ENCODE measurements around the gene CHMP2A. TPM values are rescaled to one million over a fixed set of nuclear protein-coding genes. Genes with fewer than 3 reads are reported as not detected.

CHMP2A gene
- total RNA-seq, 2 experiments from 2014 or later, result 72.7 to 101 TPM

- no TSS peak for BruUV-seq (replicated peaks)
- Histone ChIP-seq H3K79me2 (ENCODE audit: insufficient read depth, low read depth, low read length) (no peaks in the 10 kb centered on the region), H3K4me1 (ENCODE audit: insufficient read depth, low read length, poor library complexity, severe bottlenecking) (peaks cover 27% of the 10 kb centered on the region), H4K20me1 (ENCODE audit: insufficient read depth, low read length) (no peaks in the 10 kb centered on the region), H3K9me3 (ENCODE audit: low read length) (no peaks in the 10 kb centered on the region), H2AFZ (ENCODE audit: low read length) (peak overlapping the region; percentile 49; the same call in 1 of the 2 replicates), H3K36me3 (ENCODE audit: insufficient read depth, low read length) (peaks cover 33% of the 10 kb centered on the region; the same call in 1 of the 2 replicates), H3K27ac (ENCODE audit: low read depth, low read length, poor library complexity, severe bottlenecking) (peak overlapping the region; percentile 86), H3K4me3 (ENCODE audit: low read depth, low read length, poor library complexity, severe bottlenecking) (peak overlapping the region; percentile 76), H3K4me2 (ENCODE audit: low read length) (peak overlapping the region; percentile 89), H3K9me2 (ENCODE audit: insufficient read depth, low read length) (no peaks in the 10 kb centered on the region)
- intact Hi-C loops (cut with micrococcal nuclease; ENCODE audit: unreplicated experiment), result loop anchor here (2.0 kb wide), 1 partner anchor 57 kb away; no protein-coding TSS in a partner anchor
- POLR2A ChIA-PET, result no interaction called here
- TF ChIP-seq EZH2phosphoT487 (IDR thresholded peaks at IDR 0.05; ENCODE audit: borderline replicate concordance, low read depth, low read length), result no peak
- TF ChIP-seq CTCF (conservative IDR thresholded peaks at IDR 0.05; ENCODE audit: low read length), result no peak
- CTCF ChIA-PET (ENCODE audit: unreplicated experiment), result no interaction called here
- DNase-seq (ENCODE audit: low spot score), result no peak
Measured at GRCh38 chr19:58572026-58572817, 17.3 kb upstream of the CHMP2A start.

- Histone ChIP-seq H3K36me3 (ENCODE audit: insufficient read depth, low read length) (peaks cover 33% of the 10 kb centered on the region; the same call in 1 of the 2 replicates), H3K79me2 (ENCODE audit: insufficient read depth, low read depth, low read length) (no peaks in the 10 kb centered on the region), H3K9me3 (ENCODE audit: low read length) (no peaks in the 10 kb centered on the region), H3K9me2 (ENCODE audit: insufficient read depth, low read length) (no peaks in the 10 kb centered on the region), H3K4me2 (ENCODE audit: low read length) (peak overlapping the region; percentile 89; the same call in 1 of the 2 replicates), H2AFZ (ENCODE audit: low read length) (no peak overlapping the region), H3K4me1 (ENCODE audit: insufficient read depth, low read length, poor library complexity, severe bottlenecking) (peaks cover 27% of the 10 kb centered on the region), H4K20me1 (ENCODE audit: insufficient read depth, low read length) (no peaks in the 10 kb centered on the region), H3K27ac (ENCODE audit: low read depth, low read length, poor library complexity, severe bottlenecking) (no peak overlapping the region), H3K4me3 (ENCODE audit: low read depth, low read length, poor library complexity, severe bottlenecking) (peak overlapping the region; percentile 76)
- no TSS peak for BruUV-seq (replicated peaks)
- intact Hi-C loops (cut with micrococcal nuclease; ENCODE audit: unreplicated experiment), result no loop called here
- TF ChIP-seq EZH2phosphoT487 (IDR thresholded peaks at IDR 0.05; ENCODE audit: borderline replicate concordance, low read depth, low read length), result no peak
- no peak for TF ChIP-seq CTCF (conservative IDR thresholded peaks at IDR 0.05; ENCODE audit: low read length)
- POLR2A ChIA-PET, result no interaction called here
- DNase-seq (ENCODE audit: low spot score), result no peak
- CTCF ChIA-PET (ENCODE audit: unreplicated experiment), result no interaction called here
Measured at GRCh38 chr19:58571575-58571947, 16.7 kb upstream of the CHMP2A start.

All from OCI-LY7 (cell line).